Right lobe of liver (tissue), 6 donors: ENCODE measurements around the gene CHMP6. TPM values are rescaled to one million over a fixed set of nuclear protein-coding genes. Genes with fewer than 3 reads are reported as not detected.

Experiments
- ATAC-seq, 4 donors: fragments of 200-7000 bp; cut with Tn5 transposase; one replicate each; pipeline ENCODE4 v1.9.1; 2020; ENCODE audit warnings: mild to moderate bottlenecking in 4 of 4, moderate library complexity in 4 of 4
- DNase-seq, 3 donors: peaks; one replicate each; pipeline ENCODE4 v3.0.0-alpha.2; 2020
- H3K27ac ChIP-seq, 3 donors: fragments of 200-600 bp; one replicate each; pipeline ENCODE4 v1.8.0; 2022
- H3K27me3 ChIP-seq, 2 donors: fragments of 200-600 bp; one replicate each; pipeline ENCODE4 v1.8.0; 2022
- H3K36me3 ChIP-seq, 4 donors: fragments of 200-600 bp; sonication (generic) in 1 of 4; one replicate each; pipeline versions ENCODE4 v1.5.1 to v1.8.0; 2017 to 2022; ENCODE audit warnings: control low read depth in 1 of 4
- H3K4me1 ChIP-seq, 4 donors: fragments of 200-600 bp; sonication (generic) in 1 of 4; one replicate each; pipeline versions ENCODE4 v1.5.1 to v1.8.0; 2017 to 2022; ENCODE audit warnings: control low read depth in 1 of 4
- H3K4me3 ChIP-seq, 3 donors: fragments of 200-600 bp; one replicate each; pipeline ENCODE4 v1.8.0; 2022
- H3K9me3 ChIP-seq, 4 donors: fragments of 200-600 bp; sonication (generic) in 1 of 4; one replicate each; pipeline versions ENCODE4 v1.5.1 to v1.8.0; 2017 to 2022; ENCODE audit warnings: control low read depth in 1 of 4
- POLR2A ChIP-seq: fragments of 450-650 bp; IDR thresholded peaks from one replicate; pipeline ENCODE4 v1.6.1; 2017; ENCODE audit warnings: antibody characterized with exemption, mild to moderate bottlenecking
- WGBS: methylation state at CpG from one replicate; pipeline ENCODE4 v1.1.6; 2018; ENCODE audit warnings: low coverage, low lambda C conversion rate; ENCODE audit not compliant: insufficient coverage; ENCODE audit errors: missing lambda C conversion rate; 5-methylcytosine and 5-hydroxymethylcytosine counted together
- intact Hi-C, 2 donors: fragments of 100-400 bp; cut with DNase I; formaldehyde crosslinking; loops; one replicate each; pipeline versions ENCODE4 v1.11.2 to v1.14.1; 2022
- total RNA-seq, 6 experiments: library from RNA; depleted of rRNA in 2 of 6; stranded (reverse); fragments of >200 nt in 2 of 6; fragmentation: NEBNext Ultra II Directional in 3 of 6; extraction: Animal tissue kit (Norgen Biotek cat#: 25700) in 3 of 6; gene quantifications; one replicate each; pipeline versions ENCODE4 v1.1.0 to v1.2.4, GENCODE V29; 2016 to 2023
- TF ChIP-seq, protein P1 (sequence below), 4 donors: fragments of 200-600 bp in 3 of 4; fragments of 450-650 bp in 1 of 4; IDR thresholded peaks; one replicate each; pipeline versions ENCODE4 v1.5.1 to v1.8.0; 2016 to 2022; ENCODE audit warnings: antibody characterized with exemption in 4 of 4, mild to moderate bottlenecking in 2 of 4
- donor health status: DM: no; HTN: yes; CAD: no.
- donor health status: DM: no; HTN: no; CAD: no.
- donor health status: DM: no; HTN: no; CAD: no.
- donor health status: DM: no; HTN: yes; CAD: no.
- donor health status: DM: no; HTN: yes; CAD: no.

CHMP6 gene
- total RNA-seq, 6 experiments from 2014 or later: 13.4 to 27.8 (median 15.6) TPM

DNA sequence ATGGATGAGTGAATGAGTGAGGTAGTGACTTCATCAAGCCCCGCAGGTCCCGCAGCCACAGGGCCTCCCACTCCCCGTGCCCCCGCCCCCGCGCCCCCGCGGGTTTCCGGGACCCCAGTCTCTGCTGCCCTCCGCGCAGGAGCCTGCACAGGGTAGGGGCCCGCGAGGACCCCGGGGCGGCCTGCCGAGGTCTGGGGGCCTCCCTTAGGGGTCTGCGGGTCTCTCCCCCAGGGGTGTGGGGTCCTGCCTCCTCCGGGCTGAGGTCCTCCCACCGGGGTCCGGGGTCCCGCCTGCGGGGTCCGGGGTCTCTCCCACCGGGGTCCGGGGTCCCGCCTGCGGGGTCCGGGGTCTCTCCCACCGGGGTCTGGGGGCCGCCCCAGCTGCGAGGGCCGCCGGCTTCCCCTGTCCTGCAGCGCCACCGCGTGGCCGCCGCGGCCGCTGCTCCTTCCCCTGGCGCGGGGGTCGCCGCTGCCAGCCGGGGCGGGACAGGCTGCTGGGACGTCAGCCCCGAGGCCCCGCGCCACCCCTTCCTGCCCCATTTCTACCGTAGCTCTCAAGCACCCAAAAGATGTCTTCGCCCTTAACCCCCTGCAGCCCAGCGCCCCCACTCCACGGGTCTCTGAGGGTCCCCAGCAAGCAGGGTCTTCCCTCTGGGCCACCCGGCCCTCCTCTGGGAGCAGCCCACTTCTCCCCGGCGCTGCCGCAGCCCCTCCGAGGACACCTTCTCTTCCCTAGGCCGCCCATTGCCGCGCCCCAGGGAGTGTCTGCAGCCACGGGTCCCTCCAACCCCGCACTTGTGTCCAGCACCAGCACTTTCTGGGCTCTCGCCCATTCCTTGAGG, 10.4 kb upstream of the CHMP6 start:
- ATAC-seq (peak in 3 of 4 donors; percentile 13 to 43 (median 40)), DNase-seq (no peak)
- TF ChIP-seq, protein P1, sequence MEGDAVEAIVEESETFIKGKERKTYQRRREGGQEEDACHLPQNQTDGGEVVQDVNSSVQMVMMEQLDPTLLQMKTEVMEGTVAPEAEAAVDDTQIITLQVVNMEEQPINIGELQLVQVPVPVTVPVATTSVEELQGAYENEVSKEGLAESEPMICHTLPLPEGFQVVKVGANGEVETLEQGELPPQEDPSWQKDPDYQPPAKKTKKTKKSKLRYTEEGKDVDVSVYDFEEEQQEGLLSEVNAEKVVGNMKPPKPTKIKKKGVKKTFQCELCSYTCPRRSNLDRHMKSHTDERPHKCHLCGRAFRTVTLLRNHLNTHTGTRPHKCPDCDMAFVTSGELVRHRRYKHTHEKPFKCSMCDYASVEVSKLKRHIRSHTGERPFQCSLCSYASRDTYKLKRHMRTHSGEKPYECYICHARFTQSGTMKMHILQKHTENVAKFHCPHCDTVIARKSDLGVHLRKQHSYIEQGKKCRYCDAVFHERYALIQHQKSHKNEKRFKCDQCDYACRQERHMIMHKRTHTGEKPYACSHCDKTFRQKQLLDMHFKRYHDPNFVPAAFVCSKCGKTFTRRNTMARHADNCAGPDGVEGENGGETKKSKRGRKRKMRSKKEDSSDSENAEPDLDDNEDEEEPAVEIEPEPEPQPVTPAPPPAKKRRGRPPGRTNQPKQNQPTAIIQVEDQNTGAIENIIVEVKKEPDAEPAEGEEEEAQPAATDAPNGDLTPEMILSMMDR (IDR thresholded peaks at IDR 0.05): peak; percentile 64 to 77 (median 74)
- no peak for TF ChIP-seq POLR2A

DNA sequence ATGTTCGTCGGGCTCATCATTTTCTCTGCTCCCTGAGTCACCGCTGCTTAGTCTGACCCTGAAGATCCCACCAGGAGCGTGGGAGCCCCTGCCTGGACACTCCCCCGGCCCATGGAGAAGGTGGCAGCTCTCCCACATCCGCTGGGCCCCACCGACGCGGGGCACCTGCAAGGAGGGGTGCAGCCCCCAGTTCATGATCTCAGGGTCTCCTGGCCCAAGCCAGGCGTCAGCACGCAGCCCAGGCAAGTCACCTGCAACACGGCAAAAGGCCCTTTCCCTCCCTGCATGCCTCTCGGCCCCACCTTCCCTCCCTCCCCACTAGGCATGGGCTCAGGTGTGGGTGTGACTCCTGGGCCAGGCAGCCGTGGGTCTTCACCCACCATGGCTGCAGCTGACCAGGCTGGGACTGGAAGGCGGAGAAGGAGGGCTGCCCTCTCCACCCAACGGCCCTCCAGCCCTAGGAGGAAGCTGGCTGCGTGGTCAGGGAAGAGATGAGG, 9.7 kb upstream of the CHMP6 start:
- H3K4me3 ChIP-seq: no peak overlapping the region
- no peaks in the 10 kb centered on the region for H3K9me3 ChIP-seq
- no peak overlapping the region for H3K27ac ChIP-seq
- ATAC-seq (no peak), DNase-seq (peak in 1 of 3 donors; percentile 46)
- intact Hi-C loops: loop anchor here (5.0 kb wide), 2 partner anchors 555 to 560 kb away; no protein-coding TSS in a partner anchor
- no peak for TF ChIP-seq POLR2A
- TF ChIP-seq, protein P1 (IDR thresholded peaks at IDR 0.05): no peak
- no peaks in the 10 kb centered on the region for H3K27me3 ChIP-seq
- no peaks in the 10 kb centered on the region for H3K36me3 ChIP-seq
- no peaks in the 10 kb centered on the region for H3K4me1 ChIP-seq
- 57% methylated on average over 7 of the region's 17 CpGs for WGBS

More for the DNA sequence above, 10.4 kb upstream of the CHMP6 start:
- no peaks in the 10 kb centered on the region for H3K36me3 ChIP-seq
- intact Hi-C loops: loop anchor here (5.0 kb wide), 2 partner anchors 554 to 559 kb away; no protein-coding TSS in a partner anchor
- no peaks in the 10 kb centered on the region for H3K4me1 ChIP-seq
- WGBS: 14% methylated on average over 21 of the region's 65 CpGs
- no peaks in the 10 kb centered on the region for H3K27me3 ChIP-seq
- H3K9me3 ChIP-seq: no peaks in the 10 kb centered on the region
- no peak overlapping the region for H3K27ac ChIP-seq
- H3K4me3 ChIP-seq: no peak overlapping the region

DNA sequence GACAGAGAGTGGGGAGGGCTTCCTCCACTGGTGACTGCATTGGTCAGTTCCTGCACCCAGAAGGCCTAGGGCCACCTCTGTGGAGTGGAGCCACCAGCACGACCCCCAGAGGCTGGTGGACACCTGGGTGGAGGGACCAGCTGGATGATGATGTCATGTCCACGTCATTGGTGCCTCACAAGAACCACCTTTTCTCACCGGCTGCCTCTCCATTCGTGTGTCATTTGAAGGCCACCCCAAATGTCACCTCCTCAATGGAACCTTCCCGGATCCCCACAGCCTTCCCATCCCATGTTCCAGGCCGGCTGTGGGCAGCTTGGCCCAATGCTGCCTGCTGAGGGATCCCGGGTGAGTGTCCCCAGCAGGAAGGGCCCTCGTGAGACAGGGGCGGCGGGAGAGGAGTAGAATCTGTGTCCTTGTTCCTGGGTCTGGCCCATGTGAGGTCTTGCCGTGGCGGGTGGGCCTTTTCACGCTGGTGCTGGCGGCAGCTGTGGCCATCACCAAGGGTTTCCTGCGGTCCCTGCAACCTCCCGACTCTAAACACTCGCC, 9.1 kb upstream of the CHMP6 start:
- intact Hi-C loops: loop anchor here (5.0 kb wide), 2 partner anchors 555 to 560 kb away; no protein-coding TSS in a partner anchor
- WGBS: 100% methylated on average over 1 of the region's 17 CpGs
- Histone ChIP-seq H3K36me3 (no peaks in the 10 kb centered on the region), H3K4me1 (no peaks in the 10 kb centered on the region), H3K27ac (no peak overlapping the region), H3K9me3 (no peaks in the 10 kb centered on the region), H3K27me3 (no peaks in the 10 kb centered on the region), H3K4me3 (no peak overlapping the region)
- DNase-seq: peak in 1 of 3 donors; percentile 40
- ATAC-seq: no peak
- TF ChIP-seq, protein P1 (IDR thresholded peaks at IDR 0.05): no peak

DNA sequence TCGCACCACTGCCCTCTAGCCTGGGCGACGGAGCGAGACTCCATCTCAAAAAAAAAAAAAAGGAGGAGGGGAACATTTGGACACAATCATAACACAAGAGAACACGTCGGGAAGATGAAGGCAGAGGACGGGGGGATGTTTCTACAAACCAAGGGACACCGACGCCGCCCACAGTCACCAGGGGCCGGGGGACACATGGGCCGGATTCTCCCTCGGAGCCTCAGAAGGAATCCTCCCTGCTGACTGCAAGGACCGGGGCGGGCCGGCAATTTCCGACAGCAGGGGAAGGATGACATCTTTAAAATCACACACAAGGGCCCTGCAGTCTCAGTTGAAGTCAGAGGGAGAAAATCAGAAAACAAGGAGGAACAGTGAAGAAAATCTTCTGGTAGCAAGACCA, 8.1 kb upstream of the CHMP6 start:
- Histone ChIP-seq H3K36me3 (no peaks in the 10 kb centered on the region), H3K27me3 (no peaks in the 10 kb centered on the region), H3K9me3 (no peaks in the 10 kb centered on the region), H3K27ac (no peak overlapping the region), H3K4me1 (no peaks in the 10 kb centered on the region), H3K4me3 (no peak overlapping the region)
- intact Hi-C loops: loop anchor here (5.0 kb wide), 2 partner anchors 556 to 561 kb away; no protein-coding TSS in a partner anchor
- TF ChIP-seq, protein P1 (IDR thresholded peaks at IDR 0.05): no peak
- no peak for TF ChIP-seq POLR2A
- WGBS: 84% methylated on average over 6 of the region's 17 CpGs
- peak in 1 of 3 donors; percentile 50 for DNase-seq
- ATAC-seq: no peak
